Measurements from ENCODE around the gene ANKRD24.

DNA sequence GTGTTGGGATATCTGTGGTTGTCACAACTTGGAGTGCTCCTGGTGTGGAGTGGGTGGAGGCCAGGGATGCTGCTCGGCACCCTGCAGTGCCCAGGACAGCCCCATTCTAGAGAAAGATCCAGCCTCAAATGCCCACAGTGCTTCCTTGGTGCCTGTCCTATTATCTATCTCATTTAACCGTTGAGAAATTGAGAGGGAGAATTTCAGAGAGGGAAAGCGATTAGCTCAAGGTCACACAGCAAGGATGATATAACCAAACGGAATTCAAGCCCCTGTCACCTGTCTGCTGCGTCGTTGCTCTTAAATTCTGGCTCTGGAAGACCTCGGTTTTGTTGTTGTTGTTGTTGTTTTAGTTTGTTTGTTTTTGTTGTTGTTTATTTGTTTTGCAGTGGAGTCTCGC is 13.5 kb downstream of the ANKRD24 start:
- TF ChIP-seq, protein P1, sequence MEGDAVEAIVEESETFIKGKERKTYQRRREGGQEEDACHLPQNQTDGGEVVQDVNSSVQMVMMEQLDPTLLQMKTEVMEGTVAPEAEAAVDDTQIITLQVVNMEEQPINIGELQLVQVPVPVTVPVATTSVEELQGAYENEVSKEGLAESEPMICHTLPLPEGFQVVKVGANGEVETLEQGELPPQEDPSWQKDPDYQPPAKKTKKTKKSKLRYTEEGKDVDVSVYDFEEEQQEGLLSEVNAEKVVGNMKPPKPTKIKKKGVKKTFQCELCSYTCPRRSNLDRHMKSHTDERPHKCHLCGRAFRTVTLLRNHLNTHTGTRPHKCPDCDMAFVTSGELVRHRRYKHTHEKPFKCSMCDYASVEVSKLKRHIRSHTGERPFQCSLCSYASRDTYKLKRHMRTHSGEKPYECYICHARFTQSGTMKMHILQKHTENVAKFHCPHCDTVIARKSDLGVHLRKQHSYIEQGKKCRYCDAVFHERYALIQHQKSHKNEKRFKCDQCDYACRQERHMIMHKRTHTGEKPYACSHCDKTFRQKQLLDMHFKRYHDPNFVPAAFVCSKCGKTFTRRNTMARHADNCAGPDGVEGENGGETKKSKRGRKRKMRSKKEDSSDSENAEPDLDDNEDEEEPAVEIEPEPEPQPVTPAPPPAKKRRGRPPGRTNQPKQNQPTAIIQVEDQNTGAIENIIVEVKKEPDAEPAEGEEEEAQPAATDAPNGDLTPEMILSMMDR (IDR thresholded peaks at IDR 0.05; ENCODE audit: low read depth, low read length, missing input control), result no peak
- TF ChIP-seq RAD21 (IDR thresholded peaks at IDR 0.05) (no peak), GABPA (IDR thresholded peaks at IDR 0.05 in 1 of 2, conservative IDR thresholded peaks at IDR 0.05 in 1 of 2) (no peak), HNF4G (IDR thresholded peaks at IDR 0.05) (no peak), JUND (IDR thresholded peaks at IDR 0.05) (no peak), TAF1 (conservative IDR thresholded peaks at IDR 0.05) (no peak)
- TF ChIP-seq, protein P2, sequence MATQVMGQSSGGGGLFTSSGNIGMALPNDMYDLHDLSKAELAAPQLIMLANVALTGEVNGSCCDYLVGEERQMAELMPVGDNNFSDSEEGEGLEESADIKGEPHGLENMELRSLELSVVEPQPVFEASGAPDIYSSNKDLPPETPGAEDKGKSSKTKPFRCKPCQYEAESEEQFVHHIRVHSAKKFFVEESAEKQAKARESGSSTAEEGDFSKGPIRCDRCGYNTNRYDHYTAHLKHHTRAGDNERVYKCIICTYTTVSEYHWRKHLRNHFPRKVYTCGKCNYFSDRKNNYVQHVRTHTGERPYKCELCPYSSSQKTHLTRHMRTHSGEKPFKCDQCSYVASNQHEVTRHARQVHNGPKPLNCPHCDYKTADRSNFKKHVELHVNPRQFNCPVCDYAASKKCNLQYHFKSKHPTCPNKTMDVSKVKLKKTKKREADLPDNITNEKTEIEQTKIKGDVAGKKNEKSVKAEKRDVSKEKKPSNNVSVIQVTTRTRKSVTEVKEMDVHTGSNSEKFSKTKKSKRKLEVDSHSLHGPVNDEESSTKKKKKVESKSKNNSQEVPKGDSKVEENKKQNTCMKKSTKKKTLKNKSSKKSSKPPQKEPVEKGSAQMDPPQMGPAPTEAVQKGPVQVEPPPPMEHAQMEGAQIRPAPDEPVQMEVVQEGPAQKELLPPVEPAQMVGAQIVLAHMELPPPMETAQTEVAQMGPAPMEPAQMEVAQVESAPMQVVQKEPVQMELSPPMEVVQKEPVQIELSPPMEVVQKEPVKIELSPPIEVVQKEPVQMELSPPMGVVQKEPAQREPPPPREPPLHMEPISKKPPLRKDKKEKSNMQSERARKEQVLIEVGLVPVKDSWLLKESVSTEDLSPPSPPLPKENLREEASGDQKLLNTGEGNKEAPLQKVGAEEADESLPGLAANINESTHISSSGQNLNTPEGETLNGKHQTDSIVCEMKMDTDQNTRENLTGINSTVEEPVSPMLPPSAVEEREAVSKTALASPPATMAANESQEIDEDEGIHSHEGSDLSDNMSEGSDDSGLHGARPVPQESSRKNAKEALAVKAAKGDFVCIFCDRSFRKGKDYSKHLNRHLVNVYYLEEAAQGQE (IDR thresholded peaks at IDR 0.05), result no peak
- TF ChIP-seq, protein P3, sequence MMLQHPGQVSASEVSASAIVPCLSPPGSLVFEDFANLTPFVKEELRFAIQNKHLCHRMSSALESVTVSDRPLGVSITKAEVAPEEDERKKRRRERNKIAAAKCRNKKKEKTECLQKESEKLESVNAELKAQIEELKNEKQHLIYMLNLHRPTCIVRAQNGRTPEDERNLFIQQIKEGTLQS (IDR thresholded peaks at IDR 0.05), result no peak
- TF ChIP-seq, protein P4, sequence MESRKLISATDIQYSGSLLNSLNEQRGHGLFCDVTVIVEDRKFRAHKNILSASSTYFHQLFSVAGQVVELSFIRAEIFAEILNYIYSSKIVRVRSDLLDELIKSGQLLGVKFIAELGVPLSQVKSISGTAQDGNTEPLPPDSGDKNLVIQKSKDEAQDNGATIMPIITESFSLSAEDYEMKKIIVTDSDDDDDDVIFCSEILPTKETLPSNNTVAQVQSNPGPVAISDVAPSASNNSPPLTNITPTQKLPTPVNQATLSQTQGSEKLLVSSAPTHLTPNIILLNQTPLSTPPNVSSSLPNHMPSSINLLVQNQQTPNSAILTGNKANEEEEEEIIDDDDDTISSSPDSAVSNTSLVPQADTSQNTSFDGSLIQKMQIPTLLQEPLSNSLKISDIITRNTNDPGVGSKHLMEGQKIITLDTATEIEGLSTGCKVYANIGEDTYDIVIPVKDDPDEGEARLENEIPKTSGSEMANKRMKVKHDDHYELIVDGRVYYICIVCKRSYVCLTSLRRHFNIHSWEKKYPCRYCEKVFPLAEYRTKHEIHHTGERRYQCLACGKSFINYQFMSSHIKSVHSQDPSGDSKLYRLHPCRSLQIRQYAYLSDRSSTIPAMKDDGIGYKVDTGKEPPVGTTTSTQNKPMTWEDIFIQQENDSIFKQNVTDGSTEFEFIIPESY (IDR thresholded peaks at IDR 0.05), result no peak

All from liver (tissue), 3 donors.